ENCODE measurements around the gene OR51A7. TPM values are rescaled to one million over a fixed set of nuclear protein-coding genes. Genes with fewer than 3 reads are reported as not detected.

OR51A7 gene
- total RNA-seq, 1 donor from 2014 or later = not detected

GRCh38 chr11:4881860-4882500, 21.6 kb upstream of the OR51A7 start, which contains the start of gene OR51T1:
TSS of gene OR51T1 (plus strand) at chr11:4881900. CDS start at chr11:4881900, 0 bp downstream.
- Mint-ChIP-seq H3K27me3 (no peaks in the 10 kb centered on the region), H3K36me3 (ENCODE audit: insufficient read depth) (no peaks in the 10 kb centered on the region), H3K9me3 (ENCODE audit: low read depth) (no peaks in the 10 kb centered on the region), H3K4me3 (ENCODE audit: low read depth) (no peak within 1 kb of the TSS), H3K27ac (no peak within 1 kb of the TSS), H3K4me1 (ENCODE audit: low read depth) (peaks cover 5% of the 10 kb centered on the region)
- no peak for TF ChIP-seq CTCF (IDR thresholded peaks at IDR 0.05; ENCODE audit: unreplicated experiment)
- DNase-seq (ENCODE audit: low spot score, unreplicated experiment) = no peak

- Mint-ChIP-seq H3K36me3 (ENCODE audit: insufficient read depth) (no peaks in the 10 kb centered on the region), H3K4me1 (ENCODE audit: low read depth) (peaks cover 5% of the 10 kb centered on the region), H3K27me3 (no peaks in the 10 kb centered on the region), H3K9me3 (ENCODE audit: low read depth) (no peaks in the 10 kb centered on the region), H3K27ac (no peak overlapping the region), H3K4me3 (ENCODE audit: low read depth) (no peak overlapping the region)
- no peak for TF ChIP-seq CTCF (IDR thresholded peaks at IDR 0.05; ENCODE audit: unreplicated experiment)
- no peak for DNase-seq (ENCODE audit: low spot score, unreplicated experiment)
Measured at GRCh38 chr11:4882543-4882942, 21.0 kb upstream of the OR51A7 start.

- Mint-ChIP-seq H3K27me3 (no peaks in the 10 kb centered on the region), H3K36me3 (ENCODE audit: insufficient read depth) (no peaks in the 10 kb centered on the region), H3K9me3 (ENCODE audit: low read depth) (no peaks in the 10 kb centered on the region), H3K4me3 (ENCODE audit: low read depth) (no peak overlapping the region), H3K27ac (no peak overlapping the region), H3K4me1 (ENCODE audit: low read depth) (peaks cover 5% of the 10 kb centered on the region)
- no peak for DNase-seq (ENCODE audit: low spot score, unreplicated experiment)
- no peak for TF ChIP-seq CTCF (IDR thresholded peaks at IDR 0.05; ENCODE audit: unreplicated experiment)
Measured at GRCh38 chr11:4884361-4884760, 19.2 kb upstream of the OR51A7 start.

GRCh38 chr11:4886186-4886585, 17.4 kb upstream of the OR51A7 start:
- H3K27me3 Mint-ChIP-seq = no peaks in the 10 kb centered on the region
- H3K9me3 Mint-ChIP-seq (ENCODE audit: low read depth) = no peaks in the 10 kb centered on the region
- TF ChIP-seq CTCF (IDR thresholded peaks at IDR 0.05; ENCODE audit: unreplicated experiment) = no peak
- no peak overlapping the region for H3K4me3 Mint-ChIP-seq (ENCODE audit: low read depth)
- DNase-seq (ENCODE audit: low spot score, unreplicated experiment) = no peak
- peaks cover 5% of the 10 kb centered on the region for H3K4me1 Mint-ChIP-seq (ENCODE audit: low read depth)
- no peaks in the 10 kb centered on the region for H3K36me3 Mint-ChIP-seq (ENCODE audit: insufficient read depth)
- H3K27ac Mint-ChIP-seq = no peak overlapping the region

- H3K27me3 Mint-ChIP-seq = no peaks in the 10 kb centered on the region
- no peaks in the 10 kb centered on the region for H3K9me3 Mint-ChIP-seq (ENCODE audit: low read depth)
- H3K36me3 Mint-ChIP-seq (ENCODE audit: insufficient read depth) = no peaks in the 10 kb centered on the region
- TF ChIP-seq CTCF (IDR thresholded peaks at IDR 0.05; ENCODE audit: unreplicated experiment) = no peak
- no peak for DNase-seq (ENCODE audit: low spot score, unreplicated experiment)
- H3K27ac Mint-ChIP-seq = no peak overlapping the region
- peaks cover 5% of the 10 kb centered on the region for H3K4me1 Mint-ChIP-seq (ENCODE audit: low read depth)
- no peak overlapping the region for H3K4me3 Mint-ChIP-seq (ENCODE audit: low read depth)
Measured at GRCh38 chr11:4887591-4887990, 16.0 kb upstream of the OR51A7 start.
